Ishikawa (cell line): ENCODE data around the gene TBX6.

Source experiments
- CEBPB ChIP-seq: IDR thresholded peaks from 2 replicates; pipeline ENCODE4 v1.6.1; 2012
- CREB1 ChIP-seq: IDR thresholded peaks from 2 replicates; pipeline ENCODE4 v1.6.1; 2012; ENCODE audit warnings: low read depth
- EGR1 ChIP-seq: IDR thresholded peaks from 2 replicates; pipeline ENCODE4 v1.6.1; 2012
- EP300 ChIP-seq: IDR thresholded peaks from 2 replicates; pipeline ENCODE4 v1.6.1; 2012; ENCODE audit warnings: borderline replicate concordance
- FOXM1 ChIP-seq: IDR thresholded peaks from 2 replicates; pipeline ENCODE4 v1.6.1; 2012; ENCODE audit warnings: low read depth, borderline replicate concordance
- MAX ChIP-seq: IDR thresholded peaks from 2 replicates; pipeline ENCODE4 v1.6.1; 2012
- NFIC ChIP-seq: IDR thresholded peaks from 2 replicates; pipeline ENCODE4 v1.6.1; 2012
- RAD21 ChIP-seq: IDR thresholded peaks from 2 replicates; pipeline ENCODE4 v1.6.1; 2012; ENCODE audit warnings: low read depth
- TAF1 ChIP-seq: IDR thresholded peaks from 2 replicates; pipeline ENCODE4 v1.6.1; 2012; ENCODE audit warnings: low read depth, mild to moderate bottlenecking
- TCF12 ChIP-seq: IDR thresholded peaks from 2 replicates; pipeline ENCODE4 v1.6.1; 2012; ENCODE audit warnings: low read depth
- TEAD4 ChIP-seq: IDR thresholded peaks from 2 replicates; pipeline ENCODE4 v1.6.1; 2012
- YY1 ChIP-seq: IDR thresholded peaks from 2 replicates; pipeline ENCODE4 v1.6.1; 2012; ENCODE audit warnings: low read depth
- ZBTB7A ChIP-seq: IDR thresholded peaks from 2 replicates; pipeline ENCODE4 v1.6.1; 2012; ENCODE audit warnings: low read depth
- TF ChIP-seq, protein P1 (sequence below): IDR thresholded peaks from 2 replicates; pipeline ENCODE4 v1.6.1; 2012; ENCODE audit warnings: low read depth, mild to moderate bottlenecking
- TF ChIP-seq, protein P2 (sequence below): IDR thresholded peaks from 2 replicates; pipeline ENCODE4 v1.6.1; 2012

TBX6 gene

DNA sequence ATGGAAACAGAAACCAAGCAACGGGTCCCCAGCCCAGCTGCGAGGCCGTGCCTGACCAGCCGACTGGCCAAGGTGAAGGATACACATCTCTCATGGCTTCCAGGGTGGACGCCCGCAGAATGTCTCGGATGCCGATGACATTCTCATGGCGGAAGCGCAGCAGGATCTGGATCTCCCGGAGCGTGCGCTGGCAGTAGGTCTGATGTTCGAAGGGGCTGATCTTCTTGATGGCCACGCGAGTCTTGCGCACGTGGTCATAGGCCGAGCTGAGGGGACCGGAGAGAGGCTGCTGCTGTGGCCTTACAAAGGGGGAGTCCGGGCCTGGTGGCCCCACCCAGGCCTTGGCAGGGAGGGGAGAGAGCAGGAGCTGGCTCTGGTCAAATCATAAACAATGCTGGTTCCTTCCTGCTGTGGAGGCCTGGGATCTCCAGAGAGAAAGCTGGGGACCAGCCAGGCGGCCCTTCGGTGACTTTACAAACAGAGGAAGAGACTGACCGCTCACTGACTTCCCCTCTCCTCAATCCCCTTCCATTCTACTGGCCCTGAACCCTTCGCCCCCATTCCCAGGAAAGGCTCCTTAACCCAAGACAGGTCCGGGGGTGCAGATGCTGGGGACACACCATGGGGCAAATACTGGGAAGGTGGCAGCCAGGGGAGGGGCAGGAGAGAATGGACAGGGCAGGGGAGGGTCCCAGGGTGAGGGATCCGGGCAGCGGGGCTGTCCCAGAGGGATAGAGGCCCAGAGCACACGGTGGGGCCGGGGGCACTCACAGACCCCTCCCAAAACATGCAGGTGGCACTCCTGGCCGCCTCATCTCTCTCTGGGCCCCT lies 30.2 kb upstream of the TBX6 start:
- TF ChIP-seq CREB1 = no peak
- TF ChIP-seq, protein P1, sequence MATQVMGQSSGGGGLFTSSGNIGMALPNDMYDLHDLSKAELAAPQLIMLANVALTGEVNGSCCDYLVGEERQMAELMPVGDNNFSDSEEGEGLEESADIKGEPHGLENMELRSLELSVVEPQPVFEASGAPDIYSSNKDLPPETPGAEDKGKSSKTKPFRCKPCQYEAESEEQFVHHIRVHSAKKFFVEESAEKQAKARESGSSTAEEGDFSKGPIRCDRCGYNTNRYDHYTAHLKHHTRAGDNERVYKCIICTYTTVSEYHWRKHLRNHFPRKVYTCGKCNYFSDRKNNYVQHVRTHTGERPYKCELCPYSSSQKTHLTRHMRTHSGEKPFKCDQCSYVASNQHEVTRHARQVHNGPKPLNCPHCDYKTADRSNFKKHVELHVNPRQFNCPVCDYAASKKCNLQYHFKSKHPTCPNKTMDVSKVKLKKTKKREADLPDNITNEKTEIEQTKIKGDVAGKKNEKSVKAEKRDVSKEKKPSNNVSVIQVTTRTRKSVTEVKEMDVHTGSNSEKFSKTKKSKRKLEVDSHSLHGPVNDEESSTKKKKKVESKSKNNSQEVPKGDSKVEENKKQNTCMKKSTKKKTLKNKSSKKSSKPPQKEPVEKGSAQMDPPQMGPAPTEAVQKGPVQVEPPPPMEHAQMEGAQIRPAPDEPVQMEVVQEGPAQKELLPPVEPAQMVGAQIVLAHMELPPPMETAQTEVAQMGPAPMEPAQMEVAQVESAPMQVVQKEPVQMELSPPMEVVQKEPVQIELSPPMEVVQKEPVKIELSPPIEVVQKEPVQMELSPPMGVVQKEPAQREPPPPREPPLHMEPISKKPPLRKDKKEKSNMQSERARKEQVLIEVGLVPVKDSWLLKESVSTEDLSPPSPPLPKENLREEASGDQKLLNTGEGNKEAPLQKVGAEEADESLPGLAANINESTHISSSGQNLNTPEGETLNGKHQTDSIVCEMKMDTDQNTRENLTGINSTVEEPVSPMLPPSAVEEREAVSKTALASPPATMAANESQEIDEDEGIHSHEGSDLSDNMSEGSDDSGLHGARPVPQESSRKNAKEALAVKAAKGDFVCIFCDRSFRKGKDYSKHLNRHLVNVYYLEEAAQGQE = no peak
- no peak for TF ChIP-seq FOXM1
- TF ChIP-seq MAX = no peak
- no peak for TF ChIP-seq YY1
- TF ChIP-seq ZBTB7A = no peak

DNA sequence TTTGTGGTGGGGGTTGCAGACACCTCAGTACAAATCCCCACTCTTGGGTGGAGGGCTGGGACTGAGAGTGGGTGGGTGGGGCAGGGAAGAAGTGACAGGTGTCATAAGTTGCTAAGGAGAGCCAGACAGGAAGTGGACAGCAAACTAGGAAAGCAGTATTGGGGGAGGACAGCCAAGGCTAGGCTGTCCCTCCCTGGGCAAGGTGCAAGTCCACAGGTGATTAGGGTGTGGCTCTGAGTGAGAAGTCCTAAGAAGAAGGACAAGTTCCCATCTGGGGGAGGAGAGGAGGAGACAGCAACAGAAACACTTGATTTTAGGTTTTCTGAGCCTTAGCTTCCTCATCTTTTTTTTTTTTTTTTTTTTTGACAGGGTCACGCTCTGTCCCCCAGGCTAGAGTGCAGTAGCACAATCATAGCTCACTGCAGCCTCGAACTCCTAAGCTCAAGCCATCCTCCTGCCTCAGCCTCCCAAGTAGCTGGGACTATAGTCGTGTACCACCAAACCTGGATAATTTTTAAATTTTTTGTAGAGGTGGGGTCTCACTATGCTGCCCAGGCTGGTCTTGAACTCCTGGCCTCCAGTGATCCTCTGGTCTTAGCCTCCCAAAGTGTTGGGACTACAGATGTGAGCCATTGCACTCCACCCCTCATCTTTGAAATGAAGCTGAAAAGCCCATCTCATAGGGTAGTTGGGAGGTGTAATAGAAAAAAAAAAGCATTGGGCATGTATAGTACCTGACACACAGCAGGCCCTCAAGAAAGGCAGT lies 28.8 kb upstream of the TBX6 start:
- TF ChIP-seq EP300 (no peak), ZBTB7A (no peak), MAX (no peak), RAD21 (no peak), CEBPB (no peak), TAF1 (no peak), TCF12 (no peak), NFIC (no peak), EGR1 (no peak), TEAD4 (no peak), YY1 (no peak), FOXM1 (no peak), CREB1 (no peak)
- TF ChIP-seq, protein P1 = no peak
- TF ChIP-seq, protein P2, sequence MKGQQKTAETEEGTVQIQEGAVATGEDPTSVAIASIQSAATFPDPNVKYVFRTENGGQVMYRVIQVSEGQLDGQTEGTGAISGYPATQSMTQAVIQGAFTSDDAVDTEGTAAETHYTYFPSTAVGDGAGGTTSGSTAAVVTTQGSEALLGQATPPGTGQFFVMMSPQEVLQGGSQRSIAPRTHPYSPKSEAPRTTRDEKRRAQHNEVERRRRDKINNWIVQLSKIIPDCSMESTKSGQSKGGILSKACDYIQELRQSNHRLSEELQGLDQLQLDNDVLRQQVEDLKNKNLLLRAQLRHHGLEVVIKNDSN = no peak

- TF ChIP-seq, protein P2 = no peak
Observed at GRCh38 chr16:30119428-30119827, 27.7 kb upstream of the TBX6 start.

DNA sequence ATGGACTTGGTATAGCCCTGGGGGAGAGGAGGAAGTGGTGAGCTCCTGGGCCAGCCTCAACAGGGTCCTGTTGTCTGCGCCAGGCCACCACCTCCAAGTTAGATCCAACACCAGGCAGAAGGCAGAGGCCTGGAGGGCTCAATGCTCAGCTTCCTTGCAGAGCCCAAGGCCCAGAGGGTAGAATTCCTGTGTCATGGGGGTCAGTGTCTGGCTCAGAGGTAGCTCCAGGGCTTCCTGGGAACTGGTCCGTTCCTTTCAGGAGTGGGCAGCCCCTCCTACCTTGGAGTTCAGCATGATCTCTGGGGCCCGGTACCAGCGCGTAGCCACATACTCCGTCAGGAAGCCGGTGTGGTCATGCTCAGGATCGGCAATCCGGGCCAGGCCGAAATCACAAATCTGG lies 26.0 kb upstream of the TBX6 start:
- TF ChIP-seq TAF1 (no peak), EP300 (no peak), FOXM1 (no peak), YY1 (no peak), ZBTB7A (no peak), CREB1 (no peak), EGR1 (no peak), MAX (no peak), TCF12 (no peak), RAD21 (no peak), TEAD4 (no peak), NFIC (no peak), CEBPB (no peak)
- TF ChIP-seq, protein P1 = no peak
- TF ChIP-seq, protein P2 = no peak
